ENCODE data around the gene LONP1.

The LONP1 gene

GRCh38 chr19:5681391-5682106, 38.4 kb downstream of the LONP1 start:
- Histone ChIP-seq H2AFZ (ENCODE audit: low read depth, low read length, severe bottlenecking) (no peak overlapping the region), H3F3A (ENCODE audit: insufficient read depth) (peaks cover 5% of the 10 kb centered on the region; the same call in 1 of the 2 replicates), H3K9ac (ENCODE audit: low read length) (no peak overlapping the region), H3K79me2 (ENCODE audit: insufficient read depth, low read length) (peaks cover 7% of the 10 kb centered on the region), H3K9me3 (ENCODE audit: insufficient read depth, low read length) (no peaks in the 10 kb centered on the region), H3K4me2 (ENCODE audit: low read depth, low read length, poor library complexity, severe bottlenecking) (peak overlapping the region; percentile 47), H3K27me3 (ENCODE audit: low read length) (no peaks in the 10 kb centered on the region), H3K4me3 (ENCODE audit: insufficient read depth, low read length, poor library complexity, severe bottlenecking) (peak overlapping the region; percentile 100), H3K27ac (ENCODE audit: low read depth, low read length) (no peak overlapping the region), H3K36me3 (ENCODE audit: low read length) (no peaks in the 10 kb centered on the region), H3K9me2 (replicated peaks; ENCODE audit: insufficient read depth, low read length) (no peaks in the 10 kb centered on the region), H4K20me1 (ENCODE audit: low read depth, low read length) (no peaks in the 10 kb centered on the region)
- TF ChIP-seq, protein P1, sequence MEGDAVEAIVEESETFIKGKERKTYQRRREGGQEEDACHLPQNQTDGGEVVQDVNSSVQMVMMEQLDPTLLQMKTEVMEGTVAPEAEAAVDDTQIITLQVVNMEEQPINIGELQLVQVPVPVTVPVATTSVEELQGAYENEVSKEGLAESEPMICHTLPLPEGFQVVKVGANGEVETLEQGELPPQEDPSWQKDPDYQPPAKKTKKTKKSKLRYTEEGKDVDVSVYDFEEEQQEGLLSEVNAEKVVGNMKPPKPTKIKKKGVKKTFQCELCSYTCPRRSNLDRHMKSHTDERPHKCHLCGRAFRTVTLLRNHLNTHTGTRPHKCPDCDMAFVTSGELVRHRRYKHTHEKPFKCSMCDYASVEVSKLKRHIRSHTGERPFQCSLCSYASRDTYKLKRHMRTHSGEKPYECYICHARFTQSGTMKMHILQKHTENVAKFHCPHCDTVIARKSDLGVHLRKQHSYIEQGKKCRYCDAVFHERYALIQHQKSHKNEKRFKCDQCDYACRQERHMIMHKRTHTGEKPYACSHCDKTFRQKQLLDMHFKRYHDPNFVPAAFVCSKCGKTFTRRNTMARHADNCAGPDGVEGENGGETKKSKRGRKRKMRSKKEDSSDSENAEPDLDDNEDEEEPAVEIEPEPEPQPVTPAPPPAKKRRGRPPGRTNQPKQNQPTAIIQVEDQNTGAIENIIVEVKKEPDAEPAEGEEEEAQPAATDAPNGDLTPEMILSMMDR (IDR thresholded peaks at IDR 0.05; ENCODE audit: insufficient read depth, low read length, poor library complexity, severe bottlenecking), result no peak
- no peak for TF ChIP-seq EZH2phosphoT487 (conservative IDR thresholded peaks at IDR 0.05; ENCODE audit: low read length)

GRCh38 chr19:5680437-5681368, 39.2 kb downstream of the LONP1 start, which contains the start of the genes HSD11B1L and MICOS13:
HSD11B1L (plus strand) TSS chr19:5681027; CDS start chr19:5684833, 3,806 bp downstream.
MICOS13 (minus strand) TSS chr19:5680516; CDS start chr19:5680486, 30 bp downstream.
- H2AFZ ChIP-seq (ENCODE audit: low read depth, low read length, severe bottlenecking), result peak within 1 kb of the TSS; percentile 67
- no peaks in the 10 kb centered on the region for H3K9me3 ChIP-seq (ENCODE audit: insufficient read depth, low read length)
- H4K20me1 ChIP-seq (ENCODE audit: low read depth, low read length), result no peaks in the 10 kb centered on the region
- H3F3A ChIP-seq (ENCODE audit: insufficient read depth), result peaks cover under 1% of the 10 kb centered on the region; the same call in 1 of the 2 replicates
- no peaks in the 10 kb centered on the region for H3K27me3 ChIP-seq (ENCODE audit: low read length)
- TF ChIP-seq, protein P1 (IDR thresholded peaks at IDR 0.05; ENCODE audit: insufficient read depth, low read length, poor library complexity, severe bottlenecking), result no peak
- no peak for TF ChIP-seq EZH2phosphoT487 (conservative IDR thresholded peaks at IDR 0.05; ENCODE audit: low read length)
- H3K4me3 ChIP-seq (ENCODE audit: insufficient read depth, low read length, poor library complexity, severe bottlenecking), result peak within 1 kb of the TSS; percentile 100
- peaks cover 7% of the 10 kb centered on the region for H3K79me2 ChIP-seq (ENCODE audit: insufficient read depth, low read length)
- H3K27ac ChIP-seq (ENCODE audit: low read depth, low read length), result peak within 1 kb of the TSS; percentile 51
- H3K9ac ChIP-seq (ENCODE audit: low read length), result peak within 1 kb of the TSS; percentile 96
- no peaks in the 10 kb centered on the region for H3K9me2 ChIP-seq (replicated peaks; ENCODE audit: insufficient read depth, low read length)
- H3K4me2 ChIP-seq (ENCODE audit: low read depth, low read length, poor library complexity, severe bottlenecking), result peak within 1 kb of the TSS; percentile 72
- H3K36me3 ChIP-seq (ENCODE audit: low read length), result no peaks in the 10 kb centered on the region

GRCh38 chr19:5680084-5680436, 39.9 kb downstream of the LONP1 start:
- H4K20me1 ChIP-seq (ENCODE audit: low read depth, low read length), result no peaks in the 10 kb centered on the region
- peak overlapping the region; percentile 72 for H3K4me2 ChIP-seq (ENCODE audit: low read depth, low read length, poor library complexity, severe bottlenecking)
- no peaks in the 10 kb centered on the region for H3K27me3 ChIP-seq (ENCODE audit: low read length)
- no peaks in the 10 kb centered on the region for H3K36me3 ChIP-seq (ENCODE audit: low read length)
- peaks cover 3% of the 10 kb centered on the region; the same call in 1 of the 2 replicates for H3F3A ChIP-seq (ENCODE audit: insufficient read depth)
- H3K9me3 ChIP-seq (ENCODE audit: insufficient read depth, low read length), result no peaks in the 10 kb centered on the region
- H3K27ac ChIP-seq (ENCODE audit: low read depth, low read length), result peak overlapping the region; percentile 51; the same call in 1 of the 2 replicates
- no peak for TF ChIP-seq EZH2phosphoT487 (conservative IDR thresholded peaks at IDR 0.05; ENCODE audit: low read length)
- TF ChIP-seq, protein P1 (IDR thresholded peaks at IDR 0.05; ENCODE audit: insufficient read depth, low read length, poor library complexity, severe bottlenecking), result no peak
- H3K4me3 ChIP-seq (ENCODE audit: insufficient read depth, low read length, poor library complexity, severe bottlenecking), result peak overlapping the region; percentile 100
- peaks cover 7% of the 10 kb centered on the region for H3K79me2 ChIP-seq (ENCODE audit: insufficient read depth, low read length)
- H3K9me2 ChIP-seq (replicated peaks; ENCODE audit: insufficient read depth, low read length), result no peaks in the 10 kb centered on the region
- peak overlapping the region; percentile 67 for H2AFZ ChIP-seq (ENCODE audit: low read depth, low read length, severe bottlenecking)
- H3K9ac ChIP-seq (ENCODE audit: low read length), result peak overlapping the region; percentile 96

All from SU-DHL-6 (cell line).